Neural progenitor cell (in vitro differentiated cells): ENCODE results near the gene RPS6KB2.

ENCODE experiments used
- CTCF ChIP-seq: fragments of 200-600 bp; sonication (generic); IDR thresholded peaks from 2 replicates; pipeline ENCODE4 v1.5.1; 2017; ENCODE audit warnings: antibody characterized with exemption, mild to moderate bottlenecking
- EZH2 ChIP-seq: fragments of 200-600 bp; sonication (generic); IDR thresholded peaks from 2 replicates; pipeline ENCODE4 v1.6.1; 2017; ENCODE audit warnings: antibody characterized with exemption, mild to moderate bottlenecking, moderate library complexity

- TF ChIP-seq CTCF, result no peak
- TF ChIP-seq EZH2, result no peak
Measured at GRCh38 chr11:67445515-67445914, 17.2 kb downstream of the RPS6KB2 start.
